Ramos (cell line): ENCODE data around the gene SERPINB2.

Experiments used
- in situ Hi-C: fragments of 300-500 bp; cut with MboI; formaldehyde crosslinking; loops from one replicate; pipeline ENCODE4 v1.14.3; 2022; ENCODE audit warnings: low sequenced_read_pairs; ENCODE audit not compliant: unreplicated experiment

Gene SERPINB2

DNA sequence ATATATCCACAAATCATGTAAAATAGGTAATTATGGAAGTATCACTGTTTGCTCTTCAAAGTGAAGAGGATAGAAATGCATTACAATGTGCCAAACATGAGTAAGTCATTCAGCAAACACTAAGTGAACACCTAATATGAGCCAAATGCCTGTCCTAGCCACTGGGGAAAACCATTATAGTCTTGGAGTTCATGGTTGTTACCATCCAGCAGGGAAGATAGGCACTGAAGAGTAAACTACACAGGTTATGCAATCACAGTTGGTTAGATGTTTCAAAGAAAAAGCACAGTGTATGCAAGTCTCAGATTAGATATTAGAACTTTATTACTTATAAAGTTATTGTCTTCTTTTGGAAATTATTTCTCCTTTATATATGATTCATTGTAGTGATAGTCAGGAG is 3.9 kb upstream of the SERPINB2 start:
- in situ Hi-C loops, result no loop called here

DNA sequence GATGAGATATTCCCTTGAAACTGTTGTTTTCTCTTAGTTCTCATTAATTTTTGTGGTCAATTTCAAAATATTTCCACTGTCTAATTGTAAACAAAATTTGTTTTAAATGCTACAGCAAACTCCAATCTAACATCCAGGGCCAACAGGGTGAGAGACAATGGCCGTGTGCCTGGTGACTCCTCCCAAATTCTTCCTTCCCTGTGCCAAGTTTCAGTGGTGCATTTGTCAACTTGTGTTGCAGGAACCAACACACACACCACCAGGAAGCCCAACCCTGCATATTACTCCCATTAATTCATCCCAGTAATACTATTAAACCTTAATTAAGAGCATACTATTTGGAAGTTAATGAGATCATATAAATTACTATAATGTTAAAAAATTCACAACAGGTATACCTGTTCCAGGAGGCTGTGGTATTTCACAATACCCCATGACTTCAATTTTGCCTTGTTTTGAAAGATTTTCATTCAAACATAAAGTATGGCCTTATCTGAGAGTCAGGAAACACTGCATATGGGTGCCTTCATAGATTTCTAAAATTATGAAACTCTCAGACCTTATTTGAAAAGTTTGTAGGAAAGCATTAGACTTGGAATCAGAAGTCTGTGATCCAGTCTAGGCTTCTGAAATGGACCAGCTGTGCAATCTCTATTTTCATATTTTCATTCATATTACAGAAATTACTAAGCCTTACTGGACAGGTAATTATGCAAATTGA is 1.1 kb downstream of the SERPINB2 start:
- in situ Hi-C loops, result no loop called here

DNA sequence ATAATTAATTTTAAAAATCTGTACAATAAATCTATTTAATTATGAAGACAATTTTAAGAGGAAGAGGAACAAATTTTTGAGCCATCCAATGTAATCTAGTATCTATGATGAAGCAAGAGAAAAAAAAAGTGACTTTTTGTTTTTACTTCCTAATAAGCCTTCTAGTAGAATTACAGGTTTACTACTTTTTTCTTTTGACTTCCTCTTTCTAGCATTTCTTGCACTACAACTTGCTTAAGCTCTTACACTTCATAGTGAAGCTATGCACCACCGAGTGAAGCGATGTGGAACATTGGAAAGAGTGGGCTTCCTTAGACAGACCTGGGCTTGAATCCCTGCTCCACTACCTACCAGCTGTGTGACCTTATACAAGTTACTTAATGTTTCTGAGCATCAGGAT is 2.1 kb downstream of the SERPINB2 start:
- in situ Hi-C loops, result no loop called here

DNA sequence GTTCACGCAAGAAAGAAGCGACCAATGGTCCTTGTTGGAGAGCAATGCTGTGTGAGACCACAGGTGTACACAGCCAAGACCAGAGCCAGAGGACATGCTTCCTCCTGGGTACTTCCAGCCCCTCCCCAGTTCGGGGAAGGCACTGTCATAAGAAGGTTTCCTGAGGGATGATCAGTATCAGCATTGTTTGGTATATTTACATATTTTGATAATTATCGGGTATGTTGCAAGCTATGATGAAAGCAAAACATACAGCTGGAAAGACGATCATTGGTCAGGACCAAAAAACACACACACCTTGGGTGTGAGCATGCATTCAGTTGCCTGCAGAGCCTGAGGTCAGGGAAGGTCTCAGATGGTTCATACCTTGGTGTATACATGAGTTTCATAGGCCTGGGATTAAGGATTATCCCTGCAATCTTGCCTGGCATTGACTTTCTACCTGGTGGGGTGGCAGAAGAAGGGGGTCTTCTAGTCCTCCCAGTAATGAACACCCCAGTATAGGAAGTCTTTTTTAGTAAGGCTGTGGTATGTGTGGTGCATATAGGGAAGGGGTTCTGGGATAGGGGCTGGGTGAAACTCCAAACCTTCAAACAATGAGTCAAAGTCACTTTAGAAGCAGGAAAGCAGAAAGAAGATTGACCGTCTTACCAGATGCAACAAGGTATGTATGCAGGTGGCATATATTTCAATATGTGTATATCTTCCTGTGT is 2.9 kb downstream of the SERPINB2 start:
- in situ Hi-C loops, result no loop called here

DNA sequence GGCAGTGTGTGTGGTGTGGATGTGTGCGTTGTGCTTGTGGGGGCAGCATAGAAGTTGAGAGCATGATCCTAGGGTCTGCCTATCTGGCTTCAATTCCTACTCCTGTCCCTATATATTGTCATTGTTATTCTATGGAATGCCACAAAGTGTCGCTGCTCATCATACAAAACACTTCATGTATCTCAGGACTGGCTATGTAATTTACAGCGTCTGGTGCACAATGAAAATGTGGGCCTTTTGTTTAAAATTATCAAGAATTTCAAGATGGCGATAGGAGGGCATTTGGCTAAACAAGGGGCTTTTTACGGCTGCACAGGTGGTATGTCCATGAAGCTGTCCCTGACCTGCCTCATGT is 3.4 kb downstream of the SERPINB2 start:
- in situ Hi-C loops, result no loop called here

DNA sequence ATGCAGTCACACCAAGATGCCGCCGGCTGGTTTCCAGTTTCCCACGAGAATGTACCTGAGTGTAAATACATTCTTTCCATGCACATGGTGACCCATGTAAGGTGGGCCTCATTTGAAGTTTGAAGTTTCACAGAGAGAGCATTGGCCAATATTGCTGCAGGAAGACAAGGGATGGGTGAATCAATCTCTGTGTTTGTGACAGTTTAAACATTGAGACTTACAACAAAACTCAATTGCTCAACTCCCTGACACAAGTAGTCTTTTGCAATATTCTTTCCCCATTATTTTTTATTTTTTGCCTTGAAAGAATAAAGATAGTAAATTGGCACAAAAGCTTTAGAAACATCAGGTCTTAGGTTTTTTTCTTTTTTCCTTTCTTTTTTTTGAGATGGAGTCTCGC is 5.1 kb downstream of the SERPINB2 start:
- in situ Hi-C loops, result no loop called here

DNA sequence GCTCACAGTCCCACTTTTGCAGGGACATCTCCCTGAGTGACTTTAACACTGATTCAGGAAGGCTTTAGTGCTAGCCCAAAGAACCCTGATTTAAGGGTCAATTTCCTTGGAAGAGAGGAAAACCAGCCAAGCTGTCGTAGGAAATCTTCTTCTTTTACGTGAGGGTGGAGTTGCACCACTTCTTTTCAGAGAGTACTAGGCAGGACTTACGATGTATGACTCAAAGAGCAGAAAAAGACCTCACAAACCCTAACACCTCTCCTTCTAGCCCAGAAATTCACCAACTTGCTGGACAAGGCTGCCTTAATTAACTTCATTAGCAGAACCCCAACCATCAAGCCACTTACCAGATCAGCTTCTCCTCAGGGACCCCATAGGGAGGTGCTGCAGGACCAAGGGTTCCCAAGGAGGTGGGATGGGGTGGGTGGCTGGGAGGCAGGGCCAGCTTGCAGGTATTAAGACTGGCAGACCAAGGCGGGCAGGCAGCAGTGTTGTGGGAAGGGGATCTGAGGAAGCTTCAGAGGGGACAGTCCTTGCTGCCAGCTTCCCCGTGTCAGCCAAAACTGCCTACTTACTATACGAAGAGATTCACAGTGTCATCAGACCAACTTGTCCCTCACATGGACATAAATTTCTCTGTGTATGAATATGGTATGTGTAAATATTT is 6.7 kb downstream of the SERPINB2 start:
- in situ Hi-C loops, result no loop called here

DNA sequence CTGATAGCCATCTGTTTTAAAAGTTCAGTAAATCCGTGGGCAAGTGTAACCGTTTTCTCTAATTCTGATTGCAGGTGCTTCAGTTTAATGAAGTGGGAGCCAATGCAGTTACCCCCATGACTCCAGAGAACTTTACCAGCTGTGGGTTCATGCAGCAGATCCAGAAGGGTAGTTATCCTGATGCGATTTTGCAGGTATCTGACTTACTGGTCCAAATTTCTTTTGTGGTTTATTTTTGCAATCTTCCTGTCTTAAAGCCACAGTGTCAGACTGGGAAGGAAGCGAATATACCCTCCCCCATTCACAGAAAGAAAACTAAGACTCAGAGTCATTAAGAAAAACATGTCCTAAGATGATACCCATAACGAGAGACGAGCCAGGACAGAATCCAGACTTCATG is 7.7 kb downstream of the SERPINB2 start:
- in situ Hi-C loops, result no loop called here

DNA sequence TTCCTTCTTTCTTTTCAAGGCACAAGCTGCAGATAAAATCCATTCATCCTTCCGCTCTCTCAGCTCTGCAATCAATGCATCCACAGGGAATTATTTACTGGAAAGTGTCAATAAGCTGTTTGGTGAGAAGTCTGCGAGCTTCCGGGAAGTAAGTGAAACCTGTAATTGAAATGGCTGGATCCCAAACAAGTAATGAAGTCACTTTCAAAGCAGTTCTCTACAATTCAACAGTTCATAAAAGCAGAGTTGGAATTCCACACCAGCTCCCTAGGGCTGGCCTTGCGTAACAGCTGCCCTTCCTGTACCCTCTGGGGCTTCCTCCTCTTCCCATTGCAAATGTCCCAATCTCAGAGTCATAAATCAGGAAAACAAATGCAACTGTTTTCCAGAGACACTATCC is 9.6 kb downstream of the SERPINB2 start:
- in situ Hi-C loops, result no loop called here

DNA sequence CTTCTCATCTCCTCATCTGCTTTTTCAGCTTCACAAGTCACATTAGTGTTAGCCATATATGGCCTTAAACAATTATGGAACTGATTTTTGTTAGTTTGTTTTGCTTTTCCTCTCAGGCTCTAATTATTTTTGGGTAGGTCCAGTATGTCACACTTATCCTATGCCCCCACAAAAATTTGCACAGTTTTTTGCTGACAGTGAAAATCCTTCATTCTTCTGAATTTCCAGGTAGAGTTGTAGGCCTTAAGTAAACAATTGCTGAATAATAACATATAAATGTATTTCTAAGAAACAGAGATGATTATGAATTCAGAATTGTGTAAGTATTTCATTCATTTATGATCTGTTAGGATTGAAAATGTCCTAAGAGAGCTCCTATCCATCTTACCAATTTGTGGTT is 11.7 kb downstream of the SERPINB2 start:
- in situ Hi-C loops, result no loop called here

DNA sequence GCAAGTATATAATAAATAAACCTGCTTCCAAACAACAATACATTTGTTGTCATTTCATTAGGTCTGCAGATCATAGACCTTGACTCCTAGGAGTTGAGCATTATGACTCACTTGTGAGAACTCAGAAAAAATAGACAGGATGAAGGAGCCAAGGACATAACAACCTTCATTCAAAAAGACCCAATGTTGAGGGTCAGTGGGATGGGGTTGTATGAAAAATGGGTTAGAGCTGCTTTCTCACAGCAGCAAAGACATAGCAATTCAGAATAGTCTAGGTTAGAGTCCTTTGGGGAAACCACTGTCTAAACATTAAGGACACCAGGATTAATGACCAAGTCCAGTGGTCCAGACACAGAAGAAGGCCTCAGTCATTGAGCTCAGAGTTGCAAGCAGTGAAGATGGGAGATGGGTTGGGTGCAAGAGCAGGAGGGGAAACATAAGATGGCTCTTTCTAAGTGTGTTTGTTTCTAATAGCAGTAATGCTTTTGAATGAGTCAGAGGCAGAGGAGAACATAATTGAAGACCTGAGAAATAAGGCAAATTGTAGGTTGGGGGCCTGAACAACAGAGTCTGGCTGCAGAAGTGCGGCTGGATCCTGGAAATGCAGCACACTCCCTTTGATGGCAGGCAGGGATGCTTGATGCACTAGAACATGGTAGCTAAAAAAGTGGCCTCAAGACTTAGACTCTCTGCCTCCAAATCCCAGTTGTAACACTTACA is 16.5 kb downstream of the SERPINB2 start:
- in situ Hi-C loops, result no loop called here

DNA sequence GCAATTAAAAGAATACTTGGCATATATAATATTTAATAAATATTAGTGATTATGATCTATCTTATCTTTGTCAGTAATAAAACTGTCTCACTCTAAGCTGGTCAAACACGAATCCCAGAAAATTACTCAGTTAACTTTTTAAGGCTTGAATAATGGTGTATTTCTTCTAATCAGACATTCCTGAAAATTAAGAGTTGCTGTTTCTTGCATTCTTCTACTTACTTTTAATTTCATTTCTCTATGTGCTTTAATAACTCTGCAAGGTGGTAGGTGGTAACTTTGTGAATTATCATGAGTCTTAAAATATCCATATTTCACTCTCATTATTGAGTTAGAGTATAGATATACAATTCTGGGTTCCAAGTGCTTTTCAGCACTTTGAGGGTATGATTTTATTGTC is 17.2 kb downstream of the SERPINB2 start:
- in situ Hi-C loops, result no loop called here

DNA sequence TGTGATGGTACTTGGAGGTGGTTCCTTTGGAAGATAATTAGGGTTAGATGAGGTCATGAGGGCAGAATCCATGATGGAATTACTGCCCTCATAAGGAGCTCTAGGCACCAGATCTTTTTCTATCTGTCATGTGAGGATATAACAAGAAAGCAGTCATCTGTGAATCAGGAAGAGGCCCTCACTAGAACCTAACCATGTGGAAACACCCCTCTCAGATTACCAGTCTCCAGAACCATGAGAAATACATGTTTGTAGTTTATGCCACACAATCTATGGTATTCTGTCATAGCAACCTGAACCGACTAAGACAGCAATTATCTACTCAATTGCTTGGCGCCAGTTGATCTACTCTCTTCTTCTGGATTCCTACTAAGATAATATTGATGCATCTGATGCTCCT is 17.9 kb downstream of the SERPINB2 start:
- in situ Hi-C loops, result no loop called here

DNA sequence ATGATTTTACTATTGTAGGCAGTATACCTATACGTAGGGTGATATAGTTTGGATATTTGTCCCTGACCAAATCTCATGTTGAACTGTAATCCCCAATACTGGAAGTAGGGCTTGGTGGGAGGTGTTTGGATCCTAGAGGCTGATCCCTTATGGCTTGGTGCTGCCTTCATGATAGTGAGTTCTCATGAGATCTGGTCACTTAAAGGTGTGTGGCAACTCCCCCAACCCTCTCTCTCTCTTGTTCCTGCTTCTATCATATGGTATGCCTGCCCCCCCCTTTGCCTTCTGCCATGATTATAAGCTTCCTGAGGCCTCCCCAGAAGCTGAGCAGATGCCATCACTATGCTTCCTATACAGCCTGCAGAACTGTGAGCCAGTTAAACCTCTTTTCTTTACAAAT is 18.6 kb downstream of the SERPINB2 start:
- in situ Hi-C loops, result no loop called here

DNA sequence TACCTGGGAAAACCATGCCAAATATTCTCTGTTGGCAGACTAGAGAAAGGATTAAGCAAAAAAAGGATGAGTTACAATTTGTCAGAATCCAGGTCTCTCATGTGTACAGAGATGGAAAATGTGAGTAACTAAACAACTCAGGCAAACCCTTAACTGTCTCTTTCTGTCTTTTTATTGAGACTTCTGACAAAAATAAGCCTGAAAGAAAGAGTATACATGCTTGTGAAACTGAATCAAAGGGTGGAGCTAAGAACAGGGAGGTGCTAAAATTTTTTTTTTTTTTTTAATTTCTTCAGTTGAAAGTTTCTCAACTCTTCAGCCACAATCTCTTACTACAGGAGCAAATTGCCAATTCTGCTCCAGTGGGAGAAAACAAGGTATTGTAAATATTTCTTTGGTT is 20.2 kb downstream of the SERPINB2 start, which contains the start of gene SERPINB10:
TSS of gene SERPINB10 (plus strand) at position 295 of the 400 bp plus-strand sequence. CDS start 7,553 bp downstream, outside the sequence.
- in situ Hi-C loops, result no loop called here

DNA sequence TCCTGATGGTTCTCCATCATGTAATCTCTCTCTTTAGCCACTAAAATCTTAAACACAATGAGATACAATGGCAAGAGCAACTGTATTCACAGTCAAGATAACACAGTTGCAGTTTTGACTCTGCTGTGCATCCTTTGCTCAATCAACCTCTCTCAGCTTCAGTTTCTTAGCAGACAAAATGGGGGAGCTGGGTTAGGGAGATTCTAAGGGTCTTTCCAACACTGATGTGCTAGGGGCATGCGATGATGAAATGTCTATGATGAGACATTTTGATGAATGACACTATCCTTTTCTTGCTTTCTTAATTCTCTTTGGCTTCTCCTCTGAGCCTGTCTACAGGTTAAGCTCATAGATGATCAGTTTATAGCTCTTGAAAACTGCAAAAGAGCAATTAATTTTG is 21.4 kb downstream of the SERPINB2 start:
- in situ Hi-C loops, result no loop called here

DNA sequence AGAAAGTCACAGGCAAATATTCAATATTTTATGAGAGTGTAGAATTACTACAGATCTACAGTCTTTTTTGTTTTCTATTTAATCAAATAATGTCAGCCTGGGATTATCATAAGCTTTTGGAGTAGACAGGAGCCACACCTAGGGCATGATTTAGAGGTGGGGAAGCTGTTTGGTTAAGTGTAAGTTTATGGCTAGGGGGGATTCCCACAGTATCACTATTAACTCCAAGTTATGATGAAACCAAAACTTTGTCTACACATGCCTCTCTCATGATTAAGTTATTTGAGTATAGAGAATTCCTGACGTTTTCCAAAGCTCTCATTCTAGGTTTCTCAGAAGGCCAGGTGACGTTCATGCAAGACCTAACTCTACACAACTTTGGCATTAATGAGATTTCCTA is 22.4 kb downstream of the SERPINB2 start:
- in situ Hi-C loops, result no loop called here

DNA sequence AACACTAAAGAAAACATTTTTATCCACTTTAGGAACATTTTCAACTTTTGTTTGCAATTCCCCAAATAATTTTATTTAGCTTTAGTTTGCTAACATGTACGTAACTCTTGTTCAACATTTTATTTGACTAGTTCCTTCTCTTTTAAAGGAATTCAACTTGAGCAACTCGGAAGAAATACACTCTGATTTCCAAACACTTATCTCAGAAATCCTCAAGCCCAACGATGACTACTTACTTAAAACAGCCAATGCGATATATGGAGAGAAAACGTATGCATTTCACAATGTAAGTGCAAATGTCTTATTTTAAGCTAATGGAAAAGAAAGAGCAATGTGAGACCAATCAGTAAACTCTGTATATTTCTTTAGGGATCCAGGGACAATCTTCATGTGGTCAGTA is 30.3 kb downstream of the SERPINB2 start:
- in situ Hi-C loops, result no loop called here

DNA sequence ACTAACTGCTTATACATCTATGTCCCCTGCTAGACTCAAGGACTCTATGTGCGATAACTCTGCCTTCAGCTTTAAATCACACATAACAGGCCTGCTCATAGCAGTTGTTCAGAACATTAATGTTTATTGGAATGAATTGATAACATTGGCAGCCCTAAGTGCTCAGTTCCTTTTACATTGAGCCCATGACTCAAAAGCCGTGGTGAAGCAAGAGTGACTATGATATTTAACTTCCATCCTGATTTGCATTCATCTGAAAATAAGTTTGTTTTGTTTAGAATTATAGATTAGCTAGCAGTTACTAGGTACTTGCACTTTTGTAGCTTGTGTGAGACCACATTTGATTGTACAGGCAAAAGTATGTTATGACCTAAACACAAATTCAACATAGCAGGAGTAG is 34.5 kb downstream of the SERPINB2 start:
- in situ Hi-C loops, result no loop called here

DNA sequence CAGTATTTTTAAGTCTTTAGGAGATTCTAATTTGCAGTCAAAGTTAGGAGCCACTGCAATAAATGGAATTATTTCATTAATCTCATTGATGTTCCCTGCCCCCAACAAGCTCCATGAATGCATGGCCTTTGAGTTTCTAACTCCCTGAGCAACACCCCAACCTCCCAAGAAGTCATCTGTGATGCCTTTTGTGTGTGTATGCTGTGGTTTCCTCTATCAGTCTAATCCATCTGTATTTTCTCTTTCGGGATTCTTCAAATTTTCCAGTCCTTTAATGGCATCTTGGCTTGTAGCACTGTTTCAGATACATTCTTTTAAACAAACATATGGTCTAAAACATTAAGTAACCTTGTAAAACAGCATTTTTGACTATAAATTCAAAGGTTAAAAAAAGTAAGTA is 37.0 kb downstream of the SERPINB2 start:
- in situ Hi-C loops, result no loop called here

DNA sequence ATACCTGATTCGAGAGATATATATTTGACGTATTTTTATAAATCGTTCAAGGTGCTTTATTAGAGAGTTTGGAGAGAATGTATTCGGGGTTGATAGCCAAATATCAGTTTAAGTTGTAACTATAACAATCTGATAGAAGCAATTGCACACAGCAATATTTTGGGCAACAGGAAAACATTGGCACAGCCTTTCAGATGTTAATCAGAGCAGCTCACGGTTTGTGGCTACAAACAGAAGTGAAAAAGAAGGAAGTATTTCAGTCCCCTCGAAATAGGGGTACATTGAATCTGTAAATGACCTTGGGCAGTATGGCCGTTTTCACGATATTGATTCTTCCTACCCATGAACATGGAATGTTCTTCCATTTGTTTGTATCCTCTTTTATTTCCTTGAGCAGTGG is 40.8 kb downstream of the SERPINB2 start:
- in situ Hi-C loops, result no loop called here
